ENCODE data around the gene RIOX2.

The RIOX2 gene

GRCh38 chr3:97990624-97991292, 18.5 kb upstream of the RIOX2 start:
- no peak for DNase-seq (ENCODE audit: low read depth)

- no peak for DNase-seq (ENCODE audit: low read depth)
Observed at GRCh38 chr3:97988784-97989568, 16.7 kb upstream of the RIOX2 start.

GRCh38 chr3:97987306-97987705, 15.1 kb upstream of the RIOX2 start:
- DNase-seq (ENCODE audit: low read depth) = no peak

- no peak for DNase-seq (ENCODE audit: low read depth)
Observed at GRCh38 chr3:97983933-97984491, 11.8 kb upstream of the RIOX2 start.

DNA sequence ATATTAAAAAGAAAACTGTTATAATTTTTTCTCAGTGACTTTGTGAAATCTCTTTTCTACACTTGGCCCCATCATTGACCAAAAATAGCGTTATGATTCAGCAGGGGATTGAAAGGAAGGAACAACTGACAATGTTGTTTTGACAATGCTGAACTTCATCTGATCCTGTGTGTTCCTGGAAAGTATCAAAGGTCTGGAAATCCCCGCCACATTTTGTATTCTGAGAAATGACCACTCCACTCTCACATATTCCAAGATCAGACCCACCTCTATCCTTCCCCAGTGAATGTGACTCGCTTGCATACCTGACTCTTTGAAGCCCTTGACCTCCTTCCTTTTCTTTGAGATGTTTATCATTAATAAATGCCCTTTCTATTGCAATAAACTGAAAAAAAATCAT, 9.7 kb upstream of the RIOX2 start:
- no peak for DNase-seq (ENCODE audit: low read depth)

GRCh38 chr3:97979610-97980009, 7.4 kb upstream of the RIOX2 start:
- DNase-seq (ENCODE audit: low read depth) = no peak

- no peak for DNase-seq (ENCODE audit: low read depth)
Observed at GRCh38 chr3:97975466-97975865, 3.2 kb upstream of the RIOX2 start.

DNA sequence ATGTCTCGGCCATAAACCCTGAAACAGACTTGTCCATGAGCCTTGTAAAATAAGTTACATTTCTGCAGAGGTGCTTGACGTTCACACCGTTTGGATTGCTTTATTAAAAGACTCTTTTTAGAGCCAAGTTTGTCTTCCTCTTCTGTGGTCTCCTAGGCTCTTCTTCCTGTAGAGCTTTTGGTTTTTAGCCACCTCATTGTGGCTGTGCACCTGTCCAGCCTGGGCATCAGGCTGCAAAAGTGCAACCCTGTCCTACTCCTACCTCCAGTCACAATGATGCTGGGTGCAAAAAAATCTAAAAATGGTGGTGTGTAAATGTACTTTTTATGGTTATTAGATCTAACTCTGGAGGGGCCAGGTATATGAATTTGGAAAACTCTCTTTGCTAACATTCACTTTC, 2.8 kb upstream of the RIOX2 start:
- DNase-seq (ENCODE audit: low read depth) = no peak

DNA sequence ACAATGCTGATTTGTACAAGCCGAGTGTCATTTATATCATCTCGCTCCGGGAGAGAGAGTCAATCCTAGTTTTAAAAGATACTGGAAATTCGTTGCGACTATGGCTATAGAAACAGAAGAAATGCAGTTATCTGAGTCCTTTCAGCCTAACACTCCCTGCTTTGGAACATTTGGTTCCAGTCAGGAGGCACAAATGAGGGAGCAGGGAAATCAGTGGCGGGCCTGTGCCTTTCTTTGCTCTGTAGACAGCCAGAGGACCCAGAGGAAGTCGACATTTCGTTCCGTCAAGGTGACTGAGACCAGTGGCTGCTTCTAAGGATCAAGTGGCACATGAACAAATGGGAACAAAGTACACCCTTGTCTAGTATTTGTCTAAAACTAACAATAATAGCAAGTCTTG, 745 bp upstream of the RIOX2 start:
- DNase-seq (ENCODE audit: low read depth) = no peak

- DNase-seq (ENCODE audit: low read depth) = no peak
Observed at GRCh38 chr3:97970956-97971620, 1.1 kb downstream of the RIOX2 start.

DNA sequence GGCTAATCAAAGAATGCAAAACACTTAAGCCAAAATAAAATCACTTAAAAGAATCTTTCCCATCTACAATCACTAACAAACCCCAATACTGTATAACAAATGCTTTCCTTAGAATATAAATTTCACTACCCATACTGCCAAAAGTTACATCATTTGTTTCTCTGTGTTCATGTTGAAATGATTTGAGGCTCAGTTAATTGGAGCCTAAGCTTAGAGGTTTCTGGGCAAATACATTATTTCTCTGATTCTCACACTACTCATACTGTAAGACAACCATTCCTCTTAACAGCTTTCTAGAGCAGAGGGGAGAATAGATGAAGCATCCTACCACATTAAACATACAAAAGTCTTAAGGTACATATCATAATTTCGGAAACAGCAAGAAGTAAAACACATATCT, 2.1 kb downstream of the RIOX2 start:
- no peak for DNase-seq (ENCODE audit: low read depth)

- DNase-seq (ENCODE audit: low read depth) = no peak
Observed at GRCh38 chr3:97969541-97969940, 2.7 kb downstream of the RIOX2 start.

DNA sequence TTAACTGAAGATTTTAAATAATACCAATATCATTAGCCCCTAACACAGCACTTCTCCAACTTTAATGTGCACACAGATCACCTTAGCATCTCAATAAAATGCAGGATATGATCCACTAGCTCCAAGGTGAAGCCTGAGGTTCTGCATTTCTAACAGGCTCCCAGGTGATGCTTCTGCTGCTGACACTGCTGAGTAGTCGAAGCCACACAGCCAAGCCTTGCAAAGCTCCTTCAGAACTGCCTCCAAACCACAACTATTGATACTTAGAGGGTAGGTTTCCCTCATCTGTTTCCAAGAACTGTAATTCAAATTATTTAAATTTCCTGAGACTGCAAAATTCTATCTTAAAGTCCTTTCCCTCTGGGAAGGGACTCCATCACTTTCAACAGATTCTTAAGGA, 3.9 kb downstream of the RIOX2 start:
- no peak for DNase-seq (ENCODE audit: low read depth)

DNA sequence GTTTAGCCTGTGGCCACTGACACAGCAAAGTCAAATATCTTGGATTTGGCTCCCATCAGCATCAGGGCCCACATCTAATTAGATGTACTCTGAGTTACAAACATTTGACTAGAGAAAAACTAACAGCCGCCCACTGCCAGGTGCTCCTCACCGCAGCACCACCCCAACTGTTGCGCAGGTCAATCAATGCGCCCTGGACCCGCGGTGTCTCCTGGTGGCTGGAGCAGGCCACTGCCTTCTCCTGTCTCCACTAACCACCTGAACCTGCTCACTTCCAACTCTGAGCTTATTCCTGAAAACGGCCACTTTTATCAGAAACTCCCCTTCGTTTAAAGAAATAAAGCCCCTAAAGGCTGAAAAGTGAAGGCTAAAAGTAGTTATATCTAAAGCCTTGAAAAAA, 4.3 kb downstream of the RIOX2 start:
- no peak for DNase-seq (ENCODE audit: low read depth)

- DNase-seq (ENCODE audit: low read depth) = peak; percentile 54
Observed at GRCh38 chr3:97960993-97961766, 11.1 kb downstream of the RIOX2 start.

- no peak for DNase-seq (ENCODE audit: low read depth)
Observed at GRCh38 chr3:97960551-97960950, 11.7 kb downstream of the RIOX2 start.

GRCh38 chr3:97959872-97960271, 12.4 kb downstream of the RIOX2 start:
- no peak for DNase-seq (ENCODE audit: low read depth)

DNA sequence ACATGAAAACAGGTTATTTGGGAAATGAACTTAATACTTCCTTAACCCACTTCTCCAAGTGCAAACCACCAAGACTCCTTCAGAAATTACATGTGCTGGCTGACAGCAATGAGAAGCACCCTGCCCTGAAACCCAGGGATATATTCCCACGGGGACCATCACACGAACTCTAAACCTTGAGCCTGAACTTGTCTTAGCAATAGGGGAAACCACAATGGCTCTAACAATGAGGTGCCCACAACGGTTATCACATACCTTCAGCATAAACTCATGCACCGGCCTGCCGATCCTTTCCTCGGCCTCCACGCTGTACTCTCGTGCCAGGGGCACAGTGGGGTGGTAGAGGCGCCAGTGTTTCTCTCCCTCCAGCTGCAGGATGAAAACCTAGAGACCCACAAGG, 13.4 kb downstream of the RIOX2 start:
- no peak for DNase-seq (ENCODE audit: low read depth)

DNA sequence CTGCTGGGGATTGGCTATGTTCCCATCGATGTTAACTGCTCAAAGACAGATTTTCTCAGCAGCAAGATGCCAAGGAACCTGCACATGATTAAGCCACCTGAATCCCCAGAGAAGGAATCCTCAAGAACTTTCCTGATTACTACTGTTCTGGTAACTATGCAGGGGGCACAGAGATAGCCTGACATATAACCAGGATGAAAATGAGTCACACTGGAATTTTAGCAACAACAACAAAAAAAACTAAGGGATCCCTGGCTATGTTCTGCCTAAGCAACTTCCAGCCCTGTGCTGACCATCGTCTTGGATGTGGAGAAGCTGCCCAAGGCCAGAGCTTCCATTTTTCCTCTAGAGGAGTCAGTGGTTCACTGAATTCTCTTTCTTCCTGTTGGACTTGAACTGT, 13.8 kb downstream of the RIOX2 start:
- DNase-seq (ENCODE audit: low read depth) = no peak

DNA sequence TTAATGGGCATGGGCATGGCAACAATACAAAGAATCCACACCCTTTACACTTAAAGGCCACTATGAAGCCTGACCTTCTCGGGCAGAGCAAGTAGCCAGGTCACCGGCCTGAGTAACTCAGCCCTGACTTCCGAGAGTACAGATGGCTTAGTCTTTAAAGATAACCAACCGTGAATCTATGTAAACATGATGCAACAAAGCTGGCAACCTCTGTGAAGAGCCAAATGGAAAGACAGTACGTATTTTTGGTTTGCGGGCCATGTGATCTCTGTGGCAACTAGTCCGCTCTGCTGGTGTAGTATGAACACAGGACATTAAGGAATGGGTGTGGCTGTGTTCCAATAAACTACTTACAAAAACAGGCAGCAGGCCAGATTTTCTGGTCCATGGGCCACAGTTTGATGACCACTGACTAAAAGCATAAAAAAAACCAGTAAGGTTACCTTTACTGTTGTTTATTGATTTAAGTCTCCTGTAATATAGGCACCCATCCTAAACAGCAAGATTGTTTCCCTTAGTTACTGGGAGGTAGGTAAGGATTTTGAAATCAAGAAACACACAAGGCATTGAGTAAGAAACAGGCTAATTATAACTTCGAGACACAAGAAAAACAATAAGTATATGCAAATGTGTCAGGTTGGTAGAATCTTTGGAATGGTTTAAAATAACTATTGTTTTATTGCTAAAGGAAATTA, 14.5 kb downstream of the RIOX2 start:
- DNase-seq (ENCODE audit: low read depth) = peak; percentile 82

GRCh38 chr3:97956051-97956450, 16.2 kb downstream of the RIOX2 start:
- no peak for DNase-seq (ENCODE audit: low read depth)

Data from fibroblast of the conjunctiva (primary cell).